HepG2 (cell line): ENCODE results near the gene RREB1. TPM values are rescaled to one million over a fixed set of nuclear protein-coding genes. Genes with fewer than 3 reads are reported as not detected.

Experiments
- CCDC6 ChIP-seq: sonication (generic); formaldehyde crosslinking; IDR thresholded peaks from 2 replicates; pipeline ENCODE4 v1.8.1; 2022; ENCODE audit warnings: mild to moderate bottlenecking, missing genetic modification reagents, moderate library complexity
- CREM ChIP-seq, 2 experiments: sonication (generic) in 1 of 2; formaldehyde crosslinking in 1 of 2; IDR thresholded peaks; 2 replicates each; pipeline versions ENCODE4 v1.4.0 to v1.6.1; 2016 to 2020; ENCODE audit warnings: antibody characterized with exemption in 1 of 2, mild to moderate bottlenecking in 1 of 2, missing genetic modification reagents in 1 of 2
- GATA4 ChIP-seq: sonication (generic); IDR thresholded peaks from 2 replicates; pipeline ENCODE4 v1.6.1; 2016; ENCODE audit warnings: antibody characterized with exemption, low read depth, borderline replicate concordance
- NFKBIZ ChIP-seq: IDR thresholded peaks from 2 replicates; pipeline ENCODE4 v1.6.1; 2018; ENCODE audit warnings: missing genetic modification reagents, missing compliant biosample characterization
- RBM22 ChIP-seq: fragments of 200-400 bp; formaldehyde crosslinking; optimal IDR thresholded peaks from 2 replicates; pipeline ENCODE3; 2017; ENCODE audit warnings: mild to moderate bottlenecking, low read length, moderate library complexity
- SNRNP70 ChIP-seq: fragments of 200-400 bp; formaldehyde crosslinking; IDR thresholded peaks from 2 replicates; pipeline ENCODE4 v1.6.1; 2017; ENCODE audit warnings: mild to moderate bottlenecking, low read depth, low read length, moderate library complexity
- TBX2 ChIP-seq: sonication (generic); formaldehyde crosslinking; IDR thresholded peaks from 2 replicates; pipeline ENCODE4 v1.5.0; 2020; ENCODE audit warnings: missing genetic modification reagents, mild to moderate bottlenecking, borderline replicate concordance
- ZNF446 ChIP-seq: sonication (generic); formaldehyde crosslinking; IDR thresholded peaks from 2 replicates; pipeline ENCODE4 v1.5.0; 2020; ENCODE audit warnings: mild to moderate bottlenecking, missing genetic modification reagents
- ZNF616 ChIP-seq: sonication (generic); formaldehyde crosslinking; IDR thresholded peaks from 2 replicates; pipeline ENCODE4 v1.5.0; 2020; ENCODE audit warnings: low read depth, mild to moderate bottlenecking, missing genetic modification reagents
- polyA plus RNA-seq, 8 experiments: library from polyadenylated mRNA; depleted of rRNA in 3 of 8; stranded (reverse) in 7 of 8; unstranded in 1 of 8; fragments of >200 nt; fragmentation: Illumina TruSeq in 4 of 8; extraction: Trizol in 4 of 8; gene quantifications; 2 replicates each; pipeline versions ENCODE4 v1.2.1 to v1.2.3, GENCODE V29; 2011 to 2016; ENCODE audit warnings: low read depth in 4 of 8, missing spikeins in 1 of 8, mixed read lengths in 1 of 8; ENCODE audit not compliant: insufficient read depth in 1 of 8
- total RNA-seq, 5 experiments: library from RNA; depleted of rRNA; stranded (reverse); fragments of >200 nt; fragmentation: Illumina TruSeq; extraction: Trizol; gene quantifications; 2 replicates each; pipeline ENCODE4 v1.2.3, GENCODE V29; 2016; ENCODE audit warnings: low read depth in 1 of 5
- TF ChIP-seq, protein P1 (sequence below): sonication (generic); formaldehyde crosslinking; IDR thresholded peaks from 2 replicates; pipeline ENCODE4 v1.5.1; 2020; ENCODE audit warnings: missing genetic modification reagents, mild to moderate bottlenecking, borderline replicate concordance
- TF ChIP-seq, protein P2 (sequence below): sonication (generic); formaldehyde crosslinking; IDR thresholded peaks from 2 replicates; pipeline ENCODE4 v1.8.1; 2023; ENCODE audit warnings: mild to moderate bottlenecking, inconsistent platforms, moderate library complexity, missing genetic modification reagents, borderline replicate concordance
- TF ChIP-seq, protein P3 (sequence below): sonication (generic); formaldehyde crosslinking; IDR thresholded peaks from 2 replicates; pipeline ENCODE4 v1.4.0; 2020; ENCODE audit warnings: missing genetic modification reagents
- TF ChIP-seq, protein P4 (sequence below): sonication (generic); formaldehyde crosslinking; IDR thresholded peaks from 2 replicates; pipeline ENCODE4 v1.8.1; 2022; ENCODE audit warnings: low read depth, mild to moderate bottlenecking, missing genetic modification reagents

Gene RREB1
- total and polyA plus RNA-seq, 2 of the 13 experiments (the other 11 are each of a cell fraction or from before 2014, with no cell fraction given), result 6.1 to 23.2 TPM

DNA sequence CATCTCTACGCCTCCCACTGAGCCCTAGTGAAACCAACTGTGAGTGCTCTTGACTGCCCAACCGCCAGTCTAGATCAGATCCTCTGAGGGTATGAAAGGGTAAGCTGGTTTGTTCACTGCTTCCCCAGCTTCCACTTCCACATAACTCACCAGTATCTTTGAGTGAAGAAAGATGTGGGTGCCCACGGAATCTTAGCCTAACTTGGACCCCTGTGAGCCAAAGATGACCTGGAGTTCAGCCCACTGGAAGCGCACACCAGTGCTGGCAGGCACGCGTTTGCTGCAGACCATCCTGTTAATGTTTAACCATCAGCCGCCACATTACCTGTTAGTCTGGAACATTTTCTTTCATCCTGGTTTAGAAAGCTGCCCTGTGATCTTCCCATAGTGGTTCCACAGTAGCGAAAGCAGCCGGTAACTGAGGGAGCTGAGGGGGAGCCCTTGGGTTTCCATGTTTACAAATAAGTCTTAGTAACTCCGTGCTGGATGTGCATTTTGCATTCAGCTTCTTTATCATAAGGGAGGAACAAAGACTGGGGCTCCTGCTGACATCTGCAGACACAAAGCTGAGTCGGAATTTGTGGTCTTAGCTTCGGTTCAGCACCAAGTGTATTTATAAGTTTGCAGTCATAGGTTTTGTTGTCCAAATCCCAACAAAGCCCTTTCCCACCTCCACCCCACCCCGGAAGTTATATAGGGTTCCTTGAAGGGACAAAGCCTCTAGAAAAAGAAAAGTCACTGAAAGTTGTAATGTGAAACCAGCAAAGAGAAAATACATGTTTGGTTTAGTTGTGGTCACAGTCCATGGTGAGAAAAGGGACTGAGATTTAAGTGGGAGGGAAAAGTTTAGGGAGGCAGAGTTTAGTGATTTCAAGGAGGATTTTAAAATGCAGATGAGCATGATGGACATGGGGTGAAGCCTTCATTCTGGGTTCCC lies 134.2 kb downstream of the RREB1 start (continued):
- peak; percentile 56; the same call in 1 of the 2 replicates for TF ChIP-seq CREM (IDR thresholded peaks at IDR 0.05)
- TF ChIP-seq CREM (CRISPR knock-in tag; IDR thresholded peaks at IDR 0.05), result no peak
- no peak for TF ChIP-seq ZNF616 (CRISPR knock-in tag)
- TF ChIP-seq, protein P1, sequence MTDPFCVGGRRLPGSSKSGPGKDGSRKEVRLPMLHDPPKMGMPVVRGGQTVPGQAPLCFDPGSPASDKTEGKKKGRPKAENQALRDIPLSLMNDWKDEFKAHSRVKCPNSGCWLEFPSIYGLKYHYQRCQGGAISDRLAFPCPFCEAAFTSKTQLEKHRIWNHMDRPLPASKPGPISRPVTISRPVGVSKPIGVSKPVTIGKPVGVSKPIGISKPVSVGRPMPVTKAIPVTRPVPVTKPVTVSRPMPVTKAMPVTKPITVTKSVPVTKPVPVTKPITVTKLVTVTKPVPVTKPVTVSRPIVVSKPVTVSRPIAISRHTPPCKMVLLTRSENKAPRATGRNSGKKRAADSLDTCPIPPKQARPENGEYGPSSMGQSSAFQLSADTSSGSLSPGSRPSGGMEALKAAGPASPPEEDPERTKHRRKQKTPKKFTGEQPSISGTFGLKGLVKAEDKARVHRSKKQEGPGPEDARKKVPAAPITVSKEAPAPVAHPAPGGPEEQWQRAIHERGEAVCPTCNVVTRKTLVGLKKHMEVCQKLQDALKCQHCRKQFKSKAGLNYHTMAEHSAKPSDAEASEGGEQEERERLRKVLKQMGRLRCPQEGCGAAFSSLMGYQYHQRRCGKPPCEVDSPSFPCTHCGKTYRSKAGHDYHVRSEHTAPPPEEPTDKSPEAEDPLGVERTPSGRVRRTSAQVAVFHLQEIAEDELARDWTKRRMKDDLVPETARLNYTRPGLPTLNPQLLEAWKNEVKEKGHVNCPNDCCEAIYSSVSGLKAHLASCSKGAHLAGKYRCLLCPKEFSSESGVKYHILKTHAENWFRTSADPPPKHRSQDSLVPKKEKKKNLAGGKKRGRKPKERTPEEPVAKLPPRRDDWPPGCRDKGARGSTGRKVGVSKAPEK (CRISPR knock-in tag), result no peak
- TF ChIP-seq, protein P2, sequence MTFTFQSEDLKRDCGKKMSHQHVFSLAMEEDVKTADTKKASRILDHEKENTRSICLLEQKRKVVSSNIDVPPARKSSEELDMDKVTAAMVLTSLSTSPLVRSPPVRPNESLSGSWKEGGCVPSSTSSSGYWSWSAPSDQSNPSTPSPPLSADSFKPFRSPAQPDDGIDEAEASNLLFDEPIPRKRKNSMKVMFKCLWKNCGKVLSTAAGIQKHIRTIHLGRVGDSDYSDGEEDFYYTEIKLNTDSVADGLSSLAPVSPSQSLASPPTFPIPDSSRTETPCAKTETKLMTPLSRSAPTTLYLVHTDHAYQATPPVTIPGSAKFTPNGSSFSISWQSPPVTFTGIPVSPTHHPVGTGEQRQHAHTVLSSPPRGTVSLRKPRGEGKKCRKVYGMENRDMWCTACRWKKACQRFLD (CRISPR knock-in tag), result no peak
- TF ChIP-seq NFKBIZ (CRISPR knock-in tag), result no peak
- TF ChIP-seq SNRNP70, result no peak
- TF ChIP-seq, protein P3, sequence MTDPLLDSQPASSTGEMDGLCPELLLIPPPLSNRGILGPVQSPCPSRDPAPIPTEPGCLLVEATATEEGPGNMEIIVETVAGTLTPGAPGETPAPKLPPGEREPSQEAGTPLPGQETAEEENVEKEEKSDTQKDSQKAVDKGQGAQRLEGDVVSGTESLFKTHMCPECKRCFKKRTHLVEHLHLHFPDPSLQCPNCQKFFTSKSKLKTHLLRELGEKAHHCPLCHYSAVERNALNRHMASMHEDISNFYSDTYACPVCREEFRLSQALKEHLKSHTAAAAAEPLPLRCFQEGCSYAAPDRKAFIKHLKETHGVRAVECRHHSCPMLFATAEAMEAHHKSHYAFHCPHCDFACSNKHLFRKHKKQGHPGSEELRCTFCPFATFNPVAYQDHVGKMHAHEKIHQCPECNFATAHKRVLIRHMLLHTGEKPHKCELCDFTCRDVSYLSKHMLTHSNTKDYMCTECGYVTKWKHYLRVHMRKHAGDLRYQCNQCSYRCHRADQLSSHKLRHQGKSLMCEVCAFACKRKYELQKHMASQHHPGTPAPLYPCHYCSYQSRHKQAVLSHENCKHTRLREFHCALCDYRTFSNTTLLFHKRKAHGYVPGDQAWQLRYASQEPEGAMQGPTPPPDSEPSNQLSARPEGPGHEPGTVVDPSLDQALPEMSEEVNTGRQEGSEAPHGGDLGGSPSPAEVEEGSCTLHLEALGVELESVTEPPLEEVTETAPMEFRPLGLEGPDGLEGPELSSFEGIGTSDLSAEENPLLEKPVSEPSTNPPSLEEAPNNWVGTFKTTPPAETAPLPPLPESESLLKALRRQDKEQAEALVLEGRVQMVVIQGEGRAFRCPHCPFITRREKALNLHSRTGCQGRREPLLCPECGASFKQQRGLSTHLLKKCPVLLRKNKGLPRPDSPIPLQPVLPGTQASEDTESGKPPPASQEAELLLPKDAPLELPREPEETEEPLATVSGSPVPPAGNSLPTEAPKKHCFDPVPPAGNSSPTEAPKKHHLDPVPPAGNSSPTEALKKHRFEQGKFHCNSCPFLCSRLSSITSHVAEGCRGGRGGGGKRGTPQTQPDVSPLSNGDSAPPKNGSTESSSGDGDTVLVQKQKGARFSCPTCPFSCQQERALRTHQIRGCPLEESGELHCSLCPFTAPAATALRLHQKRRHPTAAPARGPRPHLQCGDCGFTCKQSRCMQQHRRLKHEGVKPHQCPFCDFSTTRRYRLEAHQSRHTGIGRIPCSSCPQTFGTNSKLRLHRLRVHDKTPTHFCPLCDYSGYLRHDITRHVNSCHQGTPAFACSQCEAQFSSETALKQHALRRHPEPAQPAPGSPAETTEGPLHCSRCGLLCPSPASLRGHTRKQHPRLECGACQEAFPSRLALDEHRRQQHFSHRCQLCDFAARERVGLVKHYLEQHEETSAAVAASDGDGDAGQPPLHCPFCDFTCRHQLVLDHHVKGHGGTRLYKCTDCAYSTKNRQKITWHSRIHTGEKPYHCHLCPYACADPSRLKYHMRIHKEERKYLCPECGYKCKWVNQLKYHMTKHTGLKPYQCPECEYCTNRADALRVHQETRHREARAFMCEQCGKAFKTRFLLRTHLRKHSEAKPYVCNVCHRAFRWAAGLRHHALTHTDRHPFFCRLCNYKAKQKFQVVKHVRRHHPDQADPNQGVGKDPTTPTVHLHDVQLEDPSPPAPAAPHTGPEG (CRISPR knock-in tag), result no peak
- TF ChIP-seq, protein P4, sequence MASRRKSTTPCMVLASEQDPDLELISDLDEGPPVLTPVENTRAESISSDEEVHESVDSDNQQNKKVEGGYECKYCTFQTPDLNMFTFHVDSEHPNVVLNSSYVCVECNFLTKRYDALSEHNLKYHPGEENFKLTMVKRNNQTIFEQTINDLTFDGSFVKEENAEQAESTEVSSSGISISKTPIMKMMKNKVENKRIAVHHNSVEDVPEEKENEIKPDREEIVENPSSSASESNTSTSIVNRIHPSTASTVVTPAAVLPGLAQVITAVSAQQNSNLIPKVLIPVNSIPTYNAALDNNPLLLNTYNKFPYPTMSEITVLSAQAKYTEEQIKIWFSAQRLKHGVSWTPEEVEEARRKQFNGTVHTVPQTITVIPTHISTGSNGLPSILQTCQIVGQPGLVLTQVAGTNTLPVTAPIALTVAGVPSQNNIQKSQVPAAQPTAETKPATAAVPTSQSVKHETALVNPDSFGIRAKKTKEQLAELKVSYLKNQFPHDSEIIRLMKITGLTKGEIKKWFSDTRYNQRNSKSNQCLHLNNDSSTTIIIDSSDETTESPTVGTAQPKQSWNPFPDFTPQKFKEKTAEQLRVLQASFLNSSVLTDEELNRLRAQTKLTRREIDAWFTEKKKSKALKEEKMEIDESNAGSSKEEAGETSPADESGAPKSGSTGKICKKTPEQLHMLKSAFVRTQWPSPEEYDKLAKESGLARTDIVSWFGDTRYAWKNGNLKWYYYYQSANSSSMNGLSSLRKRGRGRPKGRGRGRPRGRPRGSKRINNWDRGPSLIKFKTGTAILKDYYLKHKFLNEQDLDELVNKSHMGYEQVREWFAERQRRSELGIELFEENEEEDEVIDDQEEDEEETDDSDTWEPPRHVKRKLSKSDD (CRISPR knock-in tag), result 0 out of 2 replicates have a peak, but pooled peaks have one; percentile 30
- TF ChIP-seq RBM22, result no peak
- no peak for TF ChIP-seq CCDC6 (CRISPR knock-in tag)
- TF ChIP-seq ZNF446, result no peak
- TF ChIP-seq TBX2 (CRISPR knock-in tag), result peak; percentile 97
- no peak for TF ChIP-seq GATA4
